ENCODE results near the gene SH3YL1.

DNA sequence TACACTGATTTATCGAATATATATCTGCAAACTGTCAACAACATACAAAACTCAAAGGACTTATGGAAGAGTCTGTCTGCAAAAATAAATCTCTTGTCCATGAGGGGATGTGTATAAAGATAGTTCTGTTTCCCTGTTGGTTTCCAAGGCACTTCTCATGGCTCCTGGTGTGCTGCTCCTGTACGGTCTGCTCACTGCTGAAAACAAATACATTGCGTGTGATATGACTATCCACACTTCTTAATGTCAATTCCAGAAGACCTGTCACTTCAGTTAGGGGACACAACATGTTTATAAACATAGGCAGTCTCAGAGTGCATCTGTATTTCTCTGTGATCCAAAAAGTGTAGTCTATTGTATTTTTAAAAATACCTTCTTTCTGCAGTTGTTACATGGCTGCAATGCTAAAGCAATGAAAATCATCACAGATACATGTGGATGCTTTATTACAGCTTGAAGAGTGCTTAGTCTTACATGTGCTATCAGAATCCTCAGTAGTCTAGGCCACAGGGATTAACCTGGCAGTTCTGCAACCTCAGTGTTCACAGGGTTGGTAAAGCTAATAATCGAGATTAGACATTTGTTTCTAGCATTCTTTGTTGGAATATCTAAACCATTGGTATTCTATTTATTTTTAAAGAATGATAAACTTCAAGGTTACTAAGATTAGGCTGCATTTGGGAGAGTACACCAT is 16.3 kb upstream of the SH3YL1 start:
- TF ChIP-seq CTCF (IDR thresholded peaks at IDR 0.05; ENCODE audit: low read depth, low read length, poor library complexity, severe bottlenecking) (no peak), EZH2phosphoT487 (IDR thresholded peaks at IDR 0.05; ENCODE audit: borderline replicate concordance, low read length) (no peak)
